ENCODE data around the gene SIRPB2.

Gene SIRPB2

DNA sequence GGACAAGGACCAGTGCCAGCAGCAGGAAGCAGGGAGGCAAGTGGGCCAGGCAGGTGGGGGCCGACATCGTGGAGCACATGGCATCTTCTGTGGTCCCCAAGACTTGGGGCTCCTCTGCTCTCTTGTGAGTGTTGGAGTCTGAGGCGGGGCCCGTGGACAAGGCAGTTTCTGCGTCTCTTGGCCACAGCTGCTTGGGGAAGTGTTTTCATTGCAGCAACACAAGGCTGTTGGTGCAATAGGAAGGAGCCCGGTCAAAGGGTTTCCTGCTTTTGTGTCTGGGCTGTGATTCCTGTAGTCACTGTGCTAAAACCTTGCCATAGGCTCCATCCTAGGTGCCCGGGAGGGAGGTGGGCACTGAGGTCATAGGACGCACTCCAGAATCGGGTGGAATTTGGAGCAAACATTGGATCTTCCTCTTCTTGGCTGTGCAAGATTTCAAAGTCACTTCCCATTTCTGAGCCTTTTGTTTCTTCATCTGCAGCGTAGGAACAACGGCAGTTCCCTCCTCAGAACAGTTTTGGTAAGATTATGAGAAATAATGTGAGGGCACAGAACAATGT lies at the start of gene SIRPB2:
SIRPB2 (minus strand) TSS at position 140 of the 560 bp plus-strand sequence; CDS start at position 79, 61 bp downstream.
- no peaks in the 10 kb centered on the region for H4K20me1 ChIP-seq (ENCODE audit: low read depth, low read length)
- TF ChIP-seq, protein P1, sequence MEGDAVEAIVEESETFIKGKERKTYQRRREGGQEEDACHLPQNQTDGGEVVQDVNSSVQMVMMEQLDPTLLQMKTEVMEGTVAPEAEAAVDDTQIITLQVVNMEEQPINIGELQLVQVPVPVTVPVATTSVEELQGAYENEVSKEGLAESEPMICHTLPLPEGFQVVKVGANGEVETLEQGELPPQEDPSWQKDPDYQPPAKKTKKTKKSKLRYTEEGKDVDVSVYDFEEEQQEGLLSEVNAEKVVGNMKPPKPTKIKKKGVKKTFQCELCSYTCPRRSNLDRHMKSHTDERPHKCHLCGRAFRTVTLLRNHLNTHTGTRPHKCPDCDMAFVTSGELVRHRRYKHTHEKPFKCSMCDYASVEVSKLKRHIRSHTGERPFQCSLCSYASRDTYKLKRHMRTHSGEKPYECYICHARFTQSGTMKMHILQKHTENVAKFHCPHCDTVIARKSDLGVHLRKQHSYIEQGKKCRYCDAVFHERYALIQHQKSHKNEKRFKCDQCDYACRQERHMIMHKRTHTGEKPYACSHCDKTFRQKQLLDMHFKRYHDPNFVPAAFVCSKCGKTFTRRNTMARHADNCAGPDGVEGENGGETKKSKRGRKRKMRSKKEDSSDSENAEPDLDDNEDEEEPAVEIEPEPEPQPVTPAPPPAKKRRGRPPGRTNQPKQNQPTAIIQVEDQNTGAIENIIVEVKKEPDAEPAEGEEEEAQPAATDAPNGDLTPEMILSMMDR (IDR thresholded peaks at IDR 0.05; ENCODE audit: insufficient read depth, low read length, poor library complexity, severe bottlenecking): no peak
- TF ChIP-seq EZH2phosphoT487 (conservative IDR thresholded peaks at IDR 0.05; ENCODE audit: low read length): no peak
- H3K36me3 ChIP-seq (ENCODE audit: low read length): no peaks in the 10 kb centered on the region
- no peaks in the 10 kb centered on the region for H3K79me2 ChIP-seq (ENCODE audit: insufficient read depth, low read length)
- no peaks in the 10 kb centered on the region for H3K9me2 ChIP-seq (replicated peaks; ENCODE audit: insufficient read depth, low read length)
- no peaks in the 10 kb centered on the region for H3K9me3 ChIP-seq (ENCODE audit: insufficient read depth, low read length)
- H3K27me3 ChIP-seq (ENCODE audit: low read length): no peaks in the 10 kb centered on the region
- no peak within 1 kb of the TSS for H3K4me3 ChIP-seq (ENCODE audit: insufficient read depth, low read length, poor library complexity, severe bottlenecking)
- no peak within 1 kb of the TSS for H3K4me2 ChIP-seq (ENCODE audit: low read depth, low read length, poor library complexity, severe bottlenecking)
- H3K27ac ChIP-seq (ENCODE audit: low read depth, low read length): no peak within 1 kb of the TSS
- no peak within 1 kb of the TSS for H2AFZ ChIP-seq (ENCODE audit: low read depth, low read length, severe bottlenecking)
- no peak within 1 kb of the TSS for H3K9ac ChIP-seq (ENCODE audit: low read length)
- no peaks in the 10 kb centered on the region for H3F3A ChIP-seq (ENCODE audit: insufficient read depth)

DNA sequence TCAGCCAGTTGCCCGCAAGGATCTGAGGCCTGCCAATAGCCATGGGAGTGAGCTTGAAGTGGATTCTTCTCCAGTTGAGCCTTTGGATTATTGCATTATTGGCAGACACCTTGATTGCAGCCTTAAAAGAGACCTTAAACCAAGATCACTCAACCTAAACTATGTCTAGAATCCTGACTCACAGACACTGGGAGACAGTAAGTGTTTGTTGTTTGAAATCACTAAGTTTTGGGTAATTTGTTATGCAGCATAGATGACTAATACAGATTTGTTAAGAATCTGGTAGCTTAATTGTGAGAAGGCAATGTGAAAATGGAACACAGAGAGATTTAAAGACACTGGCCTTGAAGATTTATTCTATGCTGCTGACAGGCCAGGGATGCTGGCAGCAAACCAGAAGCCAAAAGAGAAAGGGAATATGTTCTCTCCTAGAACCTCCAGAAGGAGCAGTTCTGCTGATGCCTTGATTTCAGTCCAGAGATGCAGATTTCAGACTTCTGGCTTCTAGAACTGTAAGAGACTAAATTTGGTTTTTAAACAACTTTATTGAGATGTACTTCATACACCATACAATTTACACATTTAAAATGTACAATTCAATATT lies 48.7 kb upstream of the SIRPB2 start:
- no peaks in the 10 kb centered on the region for H3F3A ChIP-seq (ENCODE audit: insufficient read depth)
- H4K20me1 ChIP-seq (ENCODE audit: low read depth, low read length): no peaks in the 10 kb centered on the region
- H3K9me2 ChIP-seq (replicated peaks; ENCODE audit: insufficient read depth, low read length): no peaks in the 10 kb centered on the region
- 0 out of 2 replicates have a peak, but pooled peaks cover 4% of the 10 kb centered on the region for H3K9me3 ChIP-seq (ENCODE audit: insufficient read depth, low read length)
- H3K27ac ChIP-seq (ENCODE audit: low read depth, low read length): no peak overlapping the region
- no peak overlapping the region for H3K9ac ChIP-seq (ENCODE audit: low read length)
- H2AFZ ChIP-seq (ENCODE audit: low read depth, low read length, severe bottlenecking): no peak overlapping the region
- H3K27me3 ChIP-seq (ENCODE audit: low read length): no peaks in the 10 kb centered on the region
- no peak overlapping the region for H3K4me2 ChIP-seq (ENCODE audit: low read depth, low read length, poor library complexity, severe bottlenecking)
- no peak overlapping the region for H3K4me3 ChIP-seq (ENCODE audit: insufficient read depth, low read length, poor library complexity, severe bottlenecking)
- H3K79me2 ChIP-seq (ENCODE audit: insufficient read depth, low read length): no peaks in the 10 kb centered on the region
- H3K36me3 ChIP-seq (ENCODE audit: low read length): no peaks in the 10 kb centered on the region
- TF ChIP-seq, protein P1 (IDR thresholded peaks at IDR 0.05; ENCODE audit: insufficient read depth, low read length, poor library complexity, severe bottlenecking): no peak
- TF ChIP-seq EZH2phosphoT487 (conservative IDR thresholded peaks at IDR 0.05; ENCODE audit: low read length): no peak

GRCh38 chr20:1538655-1539054 lies 47.4 kb upstream of the SIRPB2 start:
- Histone ChIP-seq H3F3A (ENCODE audit: insufficient read depth) (no peaks in the 10 kb centered on the region), H3K9ac (ENCODE audit: low read length) (no peak overlapping the region), H3K27me3 (ENCODE audit: low read length) (no peaks in the 10 kb centered on the region), H3K9me3 (ENCODE audit: insufficient read depth, low read length) (0 out of 2 replicates have a peak, but pooled peaks cover 4% of the 10 kb centered on the region), H3K27ac (ENCODE audit: low read depth, low read length) (no peak overlapping the region), H4K20me1 (ENCODE audit: low read depth, low read length) (no peaks in the 10 kb centered on the region), H3K4me2 (ENCODE audit: low read depth, low read length, poor library complexity, severe bottlenecking) (no peak overlapping the region), H3K36me3 (ENCODE audit: low read length) (no peaks in the 10 kb centered on the region), H3K4me3 (ENCODE audit: insufficient read depth, low read length, poor library complexity, severe bottlenecking) (no peak overlapping the region), H3K9me2 (replicated peaks; ENCODE audit: insufficient read depth, low read length) (no peaks in the 10 kb centered on the region), H3K79me2 (ENCODE audit: insufficient read depth, low read length) (no peaks in the 10 kb centered on the region), H2AFZ (ENCODE audit: low read depth, low read length, severe bottlenecking) (no peak overlapping the region)
- TF ChIP-seq EZH2phosphoT487 (conservative IDR thresholded peaks at IDR 0.05; ENCODE audit: low read length): no peak
- TF ChIP-seq, protein P1 (IDR thresholded peaks at IDR 0.05; ENCODE audit: insufficient read depth, low read length, poor library complexity, severe bottlenecking): no peak
